Measurements from ENCODE around the gene CABLES2.

CABLES2 gene

DNA sequence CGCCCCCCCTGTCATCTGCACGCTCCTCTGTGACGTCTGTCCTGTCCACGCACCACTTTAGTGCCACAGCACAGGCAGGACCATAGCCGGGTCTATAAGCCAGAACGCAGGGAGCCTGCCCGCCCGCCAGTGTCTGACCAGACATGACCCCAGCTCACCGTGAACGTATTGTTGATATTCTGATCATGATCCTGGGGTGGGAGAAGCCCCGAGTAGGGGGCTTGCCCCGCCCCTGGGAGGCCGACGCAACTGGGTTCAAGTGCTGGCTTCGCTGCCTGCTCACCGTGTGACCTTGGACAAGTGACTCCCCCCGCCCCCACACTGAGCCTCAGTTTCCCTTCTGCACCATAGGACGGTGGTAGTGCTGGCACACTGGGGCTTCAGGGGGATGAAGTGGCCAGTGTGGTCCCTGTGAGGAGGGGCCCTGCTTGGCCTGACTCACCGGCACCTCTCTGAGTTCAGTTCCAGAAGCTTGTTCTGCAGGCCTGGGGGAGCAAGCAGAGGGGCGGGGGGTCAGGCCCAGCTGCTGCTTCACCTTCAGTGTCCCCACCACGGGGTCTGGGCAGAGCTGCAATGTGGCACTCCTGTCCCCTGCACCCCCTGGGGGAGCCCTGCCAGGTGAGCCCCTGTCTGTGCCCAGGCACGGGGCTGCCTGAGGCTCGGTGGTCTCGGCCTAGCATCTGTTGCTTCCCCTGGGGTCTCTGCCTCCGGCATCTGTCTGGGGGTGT is 11.1 kb upstream of the CABLES2 start:
- DNase-seq, result no peak

DNA sequence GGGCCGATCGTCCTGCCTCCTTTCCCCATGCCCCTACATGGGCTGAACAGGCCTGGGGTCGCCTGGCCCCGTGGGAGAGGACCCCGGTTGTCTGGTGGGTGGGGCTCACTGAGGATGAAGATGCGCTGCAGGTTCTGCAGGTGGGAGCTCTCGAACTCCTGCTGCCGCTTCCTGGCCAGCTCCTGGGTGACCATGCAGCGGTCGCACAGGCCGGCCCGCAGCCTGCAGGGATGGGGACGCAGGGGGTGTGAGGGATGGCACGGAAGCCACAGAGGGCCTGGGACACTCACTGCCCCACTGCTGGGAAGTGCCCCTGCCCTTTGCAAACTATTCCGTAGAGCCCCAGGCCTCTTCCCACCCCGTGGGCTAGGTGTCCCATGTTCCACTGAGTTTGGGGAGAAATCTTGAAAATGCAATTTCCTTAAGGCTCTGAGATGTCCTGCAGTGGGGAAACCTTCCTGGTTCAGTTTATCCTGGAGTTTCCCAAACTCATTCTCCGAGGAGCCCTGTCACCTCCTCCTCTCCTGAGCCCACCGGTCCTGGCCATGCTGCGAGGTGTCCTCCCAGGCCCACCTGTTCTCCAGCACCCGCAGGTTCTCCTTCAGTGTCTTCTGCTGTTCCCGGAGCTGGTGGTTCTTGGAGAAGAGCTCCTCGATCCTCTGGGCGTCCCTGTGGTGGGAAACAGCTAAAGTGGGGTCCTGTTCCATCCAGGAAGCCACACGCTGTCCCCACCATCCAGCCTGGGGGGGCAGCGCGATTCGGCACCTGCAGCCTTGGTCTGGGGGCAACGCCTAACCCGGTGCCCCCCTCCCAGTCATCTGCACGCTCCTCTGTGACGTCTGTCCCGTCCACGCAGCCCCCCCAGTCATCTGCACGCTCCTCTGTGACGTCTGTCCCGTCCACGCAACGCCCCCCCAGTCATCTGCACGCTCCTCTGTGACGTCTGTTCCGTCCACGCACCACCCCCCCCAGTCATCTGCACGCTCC is 9.9 kb upstream of the CABLES2 start:
- DNase-seq, result no peak

DNA sequence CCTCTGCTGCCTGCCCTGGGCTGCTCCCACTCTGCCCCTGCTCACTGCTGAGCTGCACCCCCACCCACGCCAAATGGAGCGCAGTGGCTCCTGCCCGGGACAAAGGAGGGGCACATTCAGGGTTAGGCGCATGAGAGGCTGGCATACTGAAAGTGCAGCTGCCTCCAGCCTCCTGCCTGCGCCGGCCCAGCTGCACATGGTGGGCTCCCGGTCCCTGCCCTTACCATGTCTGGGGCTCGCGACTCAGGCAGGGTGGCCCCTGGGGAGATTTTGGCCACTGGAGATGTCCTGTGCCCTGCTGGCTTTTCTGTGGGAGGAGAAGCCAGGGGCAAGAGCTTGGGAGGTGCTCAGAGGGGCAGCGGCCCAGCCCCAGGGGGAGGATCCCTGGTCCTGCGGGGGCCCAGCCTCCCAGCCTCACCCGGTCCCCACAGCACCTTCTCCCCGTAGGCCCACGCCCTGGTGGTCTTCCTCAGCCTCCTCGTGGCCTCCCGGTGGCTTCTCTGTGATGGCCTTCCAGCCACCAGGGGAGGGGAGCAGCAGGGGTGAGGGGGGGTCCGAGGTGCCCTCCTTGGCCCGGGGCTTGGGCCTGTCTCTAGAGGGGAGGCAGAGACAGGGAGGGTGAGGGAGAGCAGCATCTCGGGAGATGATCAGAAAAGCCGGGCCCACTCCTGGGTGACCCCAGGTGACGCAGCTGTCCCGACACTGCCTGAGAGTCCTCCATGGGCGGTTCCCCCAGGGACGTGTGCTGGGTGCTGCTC is 8.4 kb upstream of the CABLES2 start:
- no peak for DNase-seq

DNA sequence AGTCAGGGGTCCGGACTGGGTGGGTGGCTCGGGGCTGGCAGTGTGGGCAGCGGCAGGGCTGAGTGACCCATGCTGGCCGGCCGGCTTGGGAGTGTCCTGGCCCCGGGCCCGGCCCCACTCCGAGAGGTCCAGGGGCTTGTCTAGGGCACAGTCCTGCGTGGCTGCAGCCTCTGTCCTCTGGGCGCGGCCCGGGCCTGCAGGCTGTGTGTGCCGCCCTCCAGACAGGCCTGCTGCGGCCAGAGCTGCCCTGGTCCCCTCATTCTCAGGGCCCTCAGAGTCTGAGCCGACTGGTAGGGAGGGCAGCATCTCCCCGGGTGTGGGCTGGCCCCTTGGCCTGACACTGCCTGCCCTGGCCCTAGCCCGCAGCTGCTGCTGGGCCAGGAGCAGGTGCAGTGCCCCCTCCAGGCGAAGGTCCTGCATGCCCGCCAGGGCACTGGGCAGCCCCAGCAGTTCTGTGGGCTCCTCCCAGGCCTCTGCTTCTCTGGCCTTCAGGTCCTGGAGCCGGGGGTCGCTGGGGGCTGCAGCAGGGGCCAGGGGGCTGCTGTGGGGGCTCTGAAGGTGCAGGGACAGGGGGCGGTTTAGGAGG is 6.9 kb upstream of the CABLES2 start:
- DNase-seq, result no peak

- no peak for DNase-seq
Observed at GRCh38 chr20:62413025-62413570, 6.0 kb upstream of the CABLES2 start.

DNA sequence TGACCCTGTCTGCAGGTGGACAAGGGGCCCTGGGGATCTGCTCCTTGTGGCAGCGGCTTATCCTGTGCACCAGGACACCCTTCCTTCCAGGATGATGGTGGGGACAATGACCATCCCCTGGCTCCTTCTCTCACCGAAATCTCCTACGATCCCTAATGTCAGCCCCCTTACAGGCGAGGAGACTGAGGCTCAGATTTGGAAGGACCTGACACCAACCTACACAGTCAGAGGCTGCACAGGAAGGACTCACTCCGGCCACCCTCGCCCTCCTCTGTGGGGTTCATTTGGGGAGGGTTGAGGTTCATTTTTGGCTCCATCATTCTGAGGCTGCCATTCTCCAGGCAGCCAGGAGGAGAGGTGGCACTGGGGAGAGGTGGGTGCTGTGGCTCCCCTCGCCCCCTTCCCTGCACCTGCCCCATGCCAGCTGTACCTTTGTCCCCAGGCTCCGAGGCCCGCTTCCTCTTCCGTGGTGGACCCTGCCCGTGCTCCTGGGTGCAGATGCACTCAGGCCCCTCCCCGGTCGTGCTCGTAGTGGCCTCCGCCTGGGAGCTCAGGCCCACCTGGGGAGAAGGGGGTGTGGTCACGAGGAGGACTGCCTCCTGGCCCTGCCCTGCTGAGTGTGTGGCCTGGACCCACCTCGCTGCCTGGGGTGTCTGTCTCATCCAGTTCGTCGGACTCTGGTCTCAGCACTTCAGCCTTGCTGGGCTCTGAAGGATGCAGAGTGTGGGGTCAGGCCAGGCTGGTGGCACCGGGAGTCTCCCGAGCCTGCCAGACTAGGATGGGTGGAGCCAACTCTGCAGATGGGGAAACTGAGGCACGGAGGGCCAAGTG is 5.3 kb upstream of the CABLES2 start:
- DNase-seq, result peak; percentile 31 to 62 (median 46)

- peak in 2 of 3 experiments; percentile 83 for DNase-seq
Observed at GRCh38 chr20:62411479-62412193, 4.6 kb upstream of the CABLES2 start.

- no peak for DNase-seq
Observed at GRCh38 chr20:62410746-62411478, 3.8 kb upstream of the CABLES2 start.

DNA sequence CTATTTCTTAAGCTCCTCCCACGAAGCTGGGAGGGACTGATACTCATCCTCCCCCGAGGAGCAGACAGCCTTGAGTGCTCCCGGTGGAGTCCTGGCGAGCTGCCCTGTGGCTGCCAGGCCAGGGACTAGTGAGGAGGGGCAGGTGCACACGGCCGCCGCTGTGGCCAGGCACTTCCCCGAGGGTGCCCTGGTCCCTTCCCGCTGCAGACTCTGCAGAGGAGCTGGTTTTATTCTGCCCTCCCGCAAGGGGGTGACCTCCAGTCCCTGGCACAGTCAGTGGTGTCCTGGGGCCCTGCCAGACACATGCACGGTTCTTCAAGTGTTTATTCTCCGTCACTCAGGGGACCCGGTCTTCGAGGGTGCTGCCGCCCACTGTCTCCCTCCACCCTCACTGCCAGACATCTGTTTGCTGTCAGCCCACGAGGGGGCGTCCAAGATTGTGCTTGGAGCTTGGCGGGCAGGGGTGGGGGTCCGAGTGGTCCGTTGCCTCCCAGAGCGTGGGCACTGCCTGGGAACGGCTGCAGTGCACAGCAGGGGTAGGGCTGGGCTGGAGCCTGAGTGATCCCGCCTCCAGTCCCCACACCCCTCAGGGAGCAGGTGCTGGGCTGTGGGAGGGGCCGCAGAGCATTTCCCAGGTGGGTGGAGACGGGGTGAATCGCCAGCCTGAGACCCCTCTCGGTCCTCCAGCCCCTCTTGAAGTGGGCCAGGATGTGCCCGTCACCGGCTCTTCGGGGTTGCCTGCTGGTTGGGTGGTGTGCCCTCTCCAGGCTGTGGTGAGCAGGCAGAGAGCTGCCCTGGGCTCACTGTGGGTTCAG is 3.1 kb upstream of the CABLES2 start:
- peak; percentile 87 to 91 (median 89) for DNase-seq

GRCh38 chr20:62409086-62409853 is 2.2 kb upstream of the CABLES2 start:
- no peak for DNase-seq

GRCh38 chr20:62408640-62409039 is 1.6 kb upstream of the CABLES2 start:
- DNase-seq, result no peak

DNA sequence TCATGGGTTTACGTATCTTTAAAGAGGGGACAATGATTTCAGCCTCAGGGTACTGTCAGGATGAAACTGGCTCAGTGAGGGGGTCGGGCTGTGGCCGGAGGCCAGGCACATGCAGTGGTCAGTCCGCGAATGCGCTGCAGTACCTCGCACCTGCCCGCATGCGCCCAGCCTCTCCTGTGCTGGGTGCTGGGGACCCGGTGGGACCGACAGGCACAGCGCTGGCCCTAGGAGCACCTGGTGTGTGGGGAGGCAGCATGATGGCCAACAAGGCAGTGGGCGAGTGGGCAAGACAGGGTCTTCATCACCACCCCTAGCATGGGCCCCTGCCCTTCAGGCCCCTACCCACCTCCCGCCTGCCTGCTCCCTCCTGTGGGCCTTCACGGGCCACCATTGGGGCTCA is 970 bp upstream of the CABLES2 start:
- DNase-seq, result no peak

DNA sequence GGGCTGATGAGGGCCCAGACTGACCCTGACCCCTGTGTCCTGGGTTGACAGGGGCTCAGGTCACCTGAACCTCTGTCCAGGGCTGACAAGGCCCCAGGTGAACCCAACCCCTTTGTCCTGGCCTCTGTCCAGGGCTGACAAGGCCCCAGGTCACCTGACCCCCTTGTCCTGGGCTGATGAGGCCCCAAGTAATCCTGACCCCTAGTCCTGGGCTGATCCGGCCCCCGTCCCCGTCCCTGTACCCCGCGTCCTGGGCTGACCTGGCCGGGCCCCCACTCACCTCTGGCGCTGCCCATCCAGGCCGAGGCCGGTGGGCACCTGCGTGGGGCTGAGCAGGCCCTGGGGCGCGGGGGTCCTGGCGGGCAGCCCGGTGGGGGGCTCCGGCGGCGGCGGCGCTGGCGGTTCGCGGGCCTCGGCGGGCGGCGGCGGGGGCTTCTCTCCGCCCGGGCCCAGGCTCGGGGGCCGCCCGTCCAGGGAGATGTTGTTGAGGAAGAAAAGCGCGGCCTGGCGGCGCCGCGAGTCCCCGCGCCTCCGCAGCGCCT is 379 bp downstream of the CABLES2 start:
- DNase-seq, result peak in 1 of 3 experiments; percentile 55

- no peak for DNase-seq
Observed at GRCh38 chr20:62405981-62406513, 1.0 kb downstream of the CABLES2 start.

DNA sequence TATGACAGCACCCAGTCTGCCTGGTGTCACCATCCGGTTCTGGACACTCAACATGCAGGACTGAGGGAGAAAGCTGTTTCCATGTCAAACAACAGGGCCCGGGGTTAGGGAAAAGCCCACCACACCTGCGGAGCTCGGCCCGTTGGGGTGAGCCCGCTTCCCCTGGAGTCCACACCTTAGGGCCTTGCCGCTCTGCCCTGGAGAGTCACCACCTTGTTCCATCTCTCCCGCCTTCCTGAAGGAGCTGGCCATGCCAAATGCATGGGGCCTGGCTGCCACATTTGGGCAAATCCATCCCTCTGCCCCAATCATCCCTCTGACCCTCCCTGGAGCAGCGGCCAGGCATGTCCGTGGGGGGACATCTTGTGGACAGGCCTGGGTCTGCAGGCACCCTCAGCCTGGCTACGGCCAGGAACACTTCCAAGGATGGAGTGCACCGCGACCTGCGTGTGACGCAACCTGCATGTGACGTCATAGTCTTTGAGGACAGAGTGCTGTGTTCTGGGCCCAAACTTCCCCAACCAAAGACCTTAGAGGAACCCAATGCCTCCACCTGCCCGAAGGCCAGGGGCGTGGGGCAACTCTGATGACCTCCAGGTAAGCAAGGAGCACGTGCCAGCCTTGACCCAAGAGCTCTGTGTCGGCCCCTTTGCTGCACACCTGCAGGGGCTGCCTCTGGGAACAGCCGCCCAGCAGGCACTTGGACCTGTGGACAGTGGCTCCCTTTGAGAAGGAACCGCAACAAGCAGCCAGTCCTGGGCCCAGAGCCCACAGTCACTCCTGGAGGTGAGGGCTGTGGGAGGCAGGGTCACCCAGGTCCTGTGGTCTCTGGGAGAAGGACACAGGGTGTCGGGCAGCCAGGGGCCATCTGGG is 1.7 kb downstream of the CABLES2 start:
- DNase-seq, result peak in 2 of 3 experiments; percentile 29 to 49

DNA sequence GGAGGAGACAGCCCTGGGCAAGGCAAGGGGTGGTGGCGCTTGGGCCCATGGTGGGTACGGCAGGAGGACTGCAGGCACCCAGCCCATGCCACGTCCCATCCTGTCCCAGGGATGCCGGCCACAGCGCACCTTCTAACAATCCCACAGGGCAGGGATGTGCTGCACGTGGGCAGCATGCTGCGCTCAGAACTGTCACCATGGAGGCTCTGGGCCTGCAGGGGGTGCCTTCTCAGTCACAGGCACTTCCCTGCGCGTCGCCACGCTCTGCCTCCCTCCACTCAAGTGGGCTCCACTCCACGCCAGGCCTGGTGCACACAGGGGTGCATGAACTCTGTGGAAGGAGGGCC is 2.4 kb downstream of the CABLES2 start:
- no peak for DNase-seq
